GM18499 (cell line): ENCODE data around the gene APIP.
"Not testable (repeated sequence)": the region's sequence is repeated elsewhere in the genome, so short reads cannot be mapped to it uniquely, and the experiment has no call there.

Experiments
- ATAC-seq: cut with Tn5 transposase; IDR thresholded peaks from one replicate; pipeline ENCODE4 v1.9.1; 2021; ENCODE audit warnings: moderate number of reproducible peaks; ENCODE audit not compliant: insufficient read depth, unreplicated experiment

The APIP gene

GRCh38 chr11:34926831-34927132 is 10.6 kb upstream of the APIP start:
- ATAC-seq, result no peak

GRCh38 chr11:34926101-34926830 is 10.1 kb upstream of the APIP start:
- ATAC-seq, result no peak

GRCh38 chr11:34924714-34925113 is 8.5 kb upstream of the APIP start:
- ATAC-seq, result no peak

- no peak for ATAC-seq
Measured at GRCh38 chr11:34921156-34921555, 5.0 kb upstream of the APIP start.

GRCh38 chr11:34916843-34917770 is 928 bp upstream of the APIP start:
- ATAC-seq, result no peak

GRCh38 chr11:34915136-34916014 is 804 bp downstream of the APIP start:
- ATAC-seq, result peak; percentile 9

- not testable (repeated sequence) for ATAC-seq
Measured at GRCh38 chr11:34913556-34913955, 2.6 kb downstream of the APIP start.

- ATAC-seq, result no peak
Measured at GRCh38 chr11:34911676-34912075, 4.5 kb downstream of the APIP start.

- no peak for ATAC-seq
Measured at GRCh38 chr11:34910817-34911216, 5.4 kb downstream of the APIP start.

GRCh38 chr11:34909955-34910354 is 6.2 kb downstream of the APIP start:
- ATAC-seq, result no peak

- no peak for ATAC-seq
Measured at GRCh38 chr11:34909415-34909814, 6.8 kb downstream of the APIP start.

- no peak for ATAC-seq
Measured at GRCh38 chr11:34907934-34908593, 8.1 kb downstream of the APIP start.

- ATAC-seq, result no peak
Measured at GRCh38 chr11:34905666-34906065, 10.5 kb downstream of the APIP start.

GRCh38 chr11:34904421-34904955 is 11.7 kb downstream of the APIP start:
- no peak for ATAC-seq

- no peak for ATAC-seq
Measured at GRCh38 chr11:34899633-34900016, 16.6 kb downstream of the APIP start.

- ATAC-seq, result no peak
Measured at GRCh38 chr11:34898474-34898873, 17.7 kb downstream of the APIP start.

- no peak for ATAC-seq
Measured at GRCh38 chr11:34897171-34897870, 18.9 kb downstream of the APIP start.

GRCh38 chr11:34896191-34896590 is 20.0 kb downstream of the APIP start:
- ATAC-seq, result not testable (repeated sequence)

GRCh38 chr11:34893416-34893815 is 22.8 kb downstream of the APIP start:
- ATAC-seq, result no peak
